Raji (cell line): ENCODE results near the gene DNAH11.

Experiments used
- POLR2A ChIP-seq: IDR thresholded peaks from 2 replicates; pipeline ENCODE4 v1.6.1; 2011; ENCODE audit warnings: low read depth, low read length, control low read depth; ENCODE audit not compliant: insufficient read depth

The DNAH11 gene

DNA sequence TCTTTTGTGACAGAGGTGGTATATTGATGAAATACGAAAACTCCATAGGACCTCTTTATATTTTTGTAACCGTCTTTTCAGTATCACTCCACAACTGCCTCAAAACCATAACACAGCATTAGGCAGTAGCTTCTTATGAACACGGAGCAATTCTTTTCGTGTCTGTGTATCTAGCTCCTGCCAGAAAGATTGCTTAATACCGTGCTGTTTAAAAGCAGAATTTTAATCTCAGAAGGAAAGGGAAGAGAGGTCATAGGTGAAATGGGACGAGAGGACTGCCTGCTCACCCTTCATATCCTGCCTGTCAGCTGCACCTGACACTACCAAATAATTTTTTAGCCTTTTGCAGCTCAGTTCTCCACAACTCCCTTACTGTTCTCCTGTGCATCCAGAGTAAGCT is 200.7 kb downstream of the DNAH11 start:
- no peak for TF ChIP-seq POLR2A

- TF ChIP-seq POLR2A, result no peak
Measured at GRCh38 chr7:21746949-21747348, 204.1 kb downstream of the DNAH11 start.

DNA sequence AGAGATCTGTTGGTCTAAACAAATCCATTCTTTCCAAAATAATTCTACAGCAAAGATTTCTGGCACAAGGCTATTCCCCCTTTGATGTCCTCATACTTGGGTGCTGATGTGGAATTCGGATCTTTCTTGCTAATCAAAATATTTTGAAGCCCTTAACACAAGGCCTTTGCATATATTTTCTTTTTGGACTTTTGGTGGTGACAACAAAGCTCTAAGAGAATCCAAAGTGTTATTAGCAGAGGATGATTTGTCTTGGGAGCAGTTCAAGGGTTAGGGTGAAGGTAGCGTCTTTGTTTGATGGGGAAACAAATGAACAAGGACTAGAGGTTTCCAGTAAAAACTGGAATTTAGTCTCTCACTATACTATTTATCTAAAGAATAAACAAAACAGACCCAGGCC is 205.0 kb downstream of the DNAH11 start:
- TF ChIP-seq POLR2A, result no peak

GRCh38 chr7:21749378-21749777 is 206.5 kb downstream of the DNAH11 start:
- no peak for TF ChIP-seq POLR2A

DNA sequence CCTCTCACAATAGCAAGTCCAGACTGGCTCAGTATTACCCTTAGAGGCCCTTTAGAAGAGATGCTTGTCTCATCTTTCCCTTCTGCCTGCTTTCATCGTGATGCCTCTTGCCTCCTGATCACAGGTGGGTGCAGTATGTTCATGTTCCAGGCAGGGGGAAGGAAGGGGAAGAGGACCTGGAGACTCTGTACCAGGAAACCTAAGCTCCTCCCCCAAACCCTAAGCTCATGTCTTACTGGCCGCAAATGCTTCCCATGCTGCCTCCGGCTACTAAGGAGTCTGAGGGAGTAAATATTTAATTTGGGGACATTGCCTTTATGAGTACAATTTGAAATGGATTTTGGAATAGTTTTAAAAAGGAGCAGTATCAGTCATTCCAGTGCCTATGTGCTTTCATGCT is 210.2 kb downstream of the DNAH11 start:
- TF ChIP-seq POLR2A, result no peak

DNA sequence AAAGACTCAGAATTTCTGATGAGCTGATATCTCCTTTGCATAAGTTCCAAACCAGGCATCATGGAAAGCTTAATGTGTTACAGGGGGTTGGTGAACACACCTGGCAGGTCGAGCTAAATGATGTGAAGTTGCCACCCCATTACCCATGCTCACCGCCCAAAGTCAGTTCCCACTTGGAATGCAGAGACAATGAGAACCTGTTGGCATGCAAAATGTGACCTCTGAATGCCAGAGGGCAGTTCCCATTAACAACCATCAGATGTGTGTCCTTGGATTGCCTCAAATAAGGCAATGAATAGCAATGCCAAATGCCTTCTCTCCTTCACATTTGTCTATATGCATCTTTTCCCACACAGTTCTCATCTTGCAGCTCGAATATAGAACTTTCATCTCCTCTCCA is 212.1 kb downstream of the DNAH11 start:
- no peak for TF ChIP-seq POLR2A

- no peak for TF ChIP-seq POLR2A
Measured at GRCh38 chr7:21757537-21758282, 214.9 kb downstream of the DNAH11 start.

GRCh38 chr7:21758286-21758685 is 215.4 kb downstream of the DNAH11 start:
- no peak for TF ChIP-seq POLR2A

GRCh38 chr7:21762469-21762868 is 219.6 kb downstream of the DNAH11 start:
- no peak for TF ChIP-seq POLR2A

DNA sequence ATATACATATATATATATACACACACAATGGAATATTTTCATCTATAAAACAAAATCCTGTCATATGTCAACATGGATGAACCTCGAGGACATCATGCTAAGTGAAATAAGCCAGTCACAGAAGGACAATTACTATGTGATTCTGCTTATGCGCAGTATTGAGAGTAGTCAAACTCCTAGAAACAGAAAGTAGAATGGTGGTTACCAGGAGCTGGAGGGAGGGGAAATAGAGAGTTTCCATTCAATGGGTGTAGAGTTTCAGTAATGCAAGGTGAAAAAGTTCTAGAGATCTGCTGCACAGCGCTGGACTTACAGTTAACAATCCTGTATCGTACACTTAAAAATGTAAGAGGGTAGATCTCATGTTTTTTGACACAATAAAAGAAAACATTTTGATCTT is 221.0 kb downstream of the DNAH11 start:
- no peak for TF ChIP-seq POLR2A

DNA sequence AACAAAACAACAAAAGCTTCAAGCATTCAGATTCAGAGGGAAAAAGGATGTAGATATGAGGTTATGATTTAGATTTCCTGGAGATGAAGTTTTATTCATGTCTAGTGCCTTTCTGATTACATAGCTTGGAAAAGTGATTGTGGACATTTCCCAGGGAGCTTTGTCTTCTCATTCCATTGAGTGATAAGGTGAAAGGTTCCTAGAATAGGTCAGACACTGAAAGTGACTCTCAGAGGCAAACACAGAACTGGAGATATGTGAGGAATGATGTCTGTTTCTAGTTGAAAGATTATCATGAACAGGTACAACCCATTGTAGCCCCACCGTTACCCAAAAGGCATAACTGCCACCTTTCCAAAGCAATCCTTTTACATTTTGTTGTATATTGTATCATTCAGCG is 223.4 kb downstream of the DNAH11 start:
- TF ChIP-seq POLR2A, result no peak

DNA sequence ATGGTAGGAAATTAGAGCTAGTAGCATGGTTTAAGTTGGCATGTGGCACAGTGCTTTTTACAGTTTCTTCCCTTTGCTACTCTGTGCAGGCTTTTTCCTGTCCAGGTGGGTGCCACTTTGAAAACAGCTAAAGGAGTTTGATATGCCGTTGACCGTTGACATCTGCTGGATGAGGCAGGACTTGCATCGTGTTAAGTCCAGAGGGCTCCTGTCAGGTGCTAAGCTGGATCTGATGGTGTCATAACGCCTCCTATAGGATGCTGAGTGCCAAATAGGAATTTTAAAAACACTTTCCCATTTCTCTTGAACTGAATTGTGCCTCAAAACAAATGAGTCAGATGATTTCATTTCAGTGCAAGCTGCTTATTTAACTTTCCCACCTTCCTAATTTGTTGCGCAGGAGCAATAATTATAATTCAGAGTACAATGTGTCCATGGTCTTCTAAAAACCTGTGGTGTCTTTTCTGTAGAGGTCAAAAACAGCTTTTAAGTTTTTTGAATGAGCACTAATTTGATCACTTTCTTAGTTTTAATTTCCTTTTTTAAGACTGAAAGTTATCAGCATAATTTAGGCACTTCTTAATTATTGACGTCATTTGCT is 224.6 kb downstream of the DNAH11 start:
- no peak for TF ChIP-seq POLR2A

- no peak for TF ChIP-seq POLR2A
Measured at GRCh38 chr7:21768279-21768678, 225.4 kb downstream of the DNAH11 start.

DNA sequence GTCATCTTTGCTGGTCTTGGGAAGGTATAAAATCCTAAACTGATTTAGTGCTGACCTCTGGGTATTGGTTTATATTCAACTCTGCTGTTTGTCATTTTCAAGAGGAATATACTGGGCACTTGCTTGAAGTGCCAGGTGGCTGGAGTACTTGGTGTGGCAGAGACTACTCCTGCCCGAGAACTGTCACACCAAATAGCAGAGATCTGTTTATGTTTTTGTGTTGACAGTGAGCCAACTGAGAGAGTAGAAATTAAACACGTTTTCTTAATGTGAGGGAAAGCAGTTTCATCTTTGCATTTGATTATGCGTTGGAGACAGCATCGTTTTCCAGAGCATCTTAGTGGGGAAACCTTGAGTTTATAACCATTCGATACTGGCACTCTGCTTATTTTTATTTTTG is 228.4 kb downstream of the DNAH11 start:
- TF ChIP-seq POLR2A, result no peak

DNA sequence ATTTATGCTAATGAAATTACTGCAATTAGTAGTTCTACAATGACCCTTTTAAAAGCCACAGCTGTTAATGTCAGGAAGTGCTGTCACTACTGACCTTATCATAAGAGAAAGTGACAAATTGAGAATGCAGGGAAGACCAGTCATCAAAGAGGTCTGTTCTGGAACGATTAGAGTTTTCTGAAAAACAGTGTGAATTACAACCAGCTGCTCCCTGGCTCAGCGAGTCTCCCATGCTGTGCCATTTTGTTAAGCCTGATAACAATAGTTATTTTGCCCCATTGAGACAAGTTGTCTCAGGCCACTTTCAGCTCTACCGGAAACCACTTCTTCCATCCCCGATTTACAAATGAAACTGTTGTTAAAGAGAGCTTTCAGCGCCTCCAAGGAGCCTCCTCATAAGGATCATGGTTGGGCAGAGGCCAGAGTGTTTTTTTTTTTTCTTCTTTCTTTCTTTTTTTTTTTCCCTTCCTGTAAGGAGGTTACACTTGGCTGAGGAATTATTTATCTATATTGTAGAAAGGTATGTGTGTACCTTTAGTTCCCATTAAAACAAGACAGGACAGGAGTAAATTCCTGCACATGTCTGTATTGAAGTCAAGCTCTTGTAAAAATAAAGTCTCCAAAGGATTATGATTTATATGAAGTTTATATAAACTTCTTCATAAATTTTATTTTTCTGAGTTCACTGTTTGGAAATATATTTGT is 229.2 kb downstream of the DNAH11 start:
- TF ChIP-seq POLR2A, result no peak

- TF ChIP-seq POLR2A, result no peak
Measured at GRCh38 chr7:21773326-21773725, 230.5 kb downstream of the DNAH11 start.

DNA sequence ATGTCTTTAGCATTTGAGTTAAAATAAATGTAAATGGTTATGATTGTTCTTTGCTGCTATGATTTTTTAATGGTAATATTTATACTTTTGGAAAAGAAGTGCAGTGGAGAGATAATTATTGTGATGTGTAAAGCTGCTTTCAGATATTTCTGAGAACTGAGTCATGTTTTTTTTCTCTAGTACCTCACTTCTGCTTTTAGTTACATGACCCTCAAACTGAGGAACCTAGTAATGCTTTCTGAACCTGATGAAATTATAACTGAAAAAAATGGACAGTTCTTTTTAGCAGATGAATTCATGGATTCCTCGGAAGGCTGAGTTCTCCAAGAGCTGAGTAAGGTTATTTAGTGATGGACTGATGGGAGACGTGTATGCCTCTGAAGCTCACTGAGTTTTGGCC is 235.1 kb downstream of the DNAH11 start:
- no peak for TF ChIP-seq POLR2A

DNA sequence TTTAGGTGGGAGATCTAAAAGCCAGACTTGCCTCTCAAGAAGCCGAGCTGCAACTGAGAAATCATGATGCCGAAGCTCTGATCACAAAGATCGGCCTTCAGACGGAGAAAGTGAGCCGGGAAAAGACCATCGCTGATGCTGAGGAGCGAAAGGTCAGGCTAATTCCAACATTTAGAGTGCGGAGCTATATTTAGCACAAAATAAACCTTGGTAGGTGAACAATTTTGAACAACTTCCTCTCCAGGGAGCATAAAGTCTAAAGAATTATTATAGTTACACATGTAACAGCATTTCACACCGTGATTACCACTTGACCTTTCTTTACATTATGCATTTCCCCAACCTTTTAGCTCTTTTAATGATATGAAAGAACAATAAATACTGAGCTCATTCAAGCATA is 236.1 kb downstream of the DNAH11 start:
- TF ChIP-seq POLR2A, result no peak
